ENCODE data around the gene DCDC2C.
"Not testable (repeated sequence)": the region's sequence is repeated elsewhere in the genome, so short reads cannot be mapped to it uniquely, and the experiment has no call there.

DCDC2C gene

GRCh38 chr2:3771576-3771975 lies 68.2 kb downstream of the DCDC2C start:
- no peak for DNase-seq

DNA sequence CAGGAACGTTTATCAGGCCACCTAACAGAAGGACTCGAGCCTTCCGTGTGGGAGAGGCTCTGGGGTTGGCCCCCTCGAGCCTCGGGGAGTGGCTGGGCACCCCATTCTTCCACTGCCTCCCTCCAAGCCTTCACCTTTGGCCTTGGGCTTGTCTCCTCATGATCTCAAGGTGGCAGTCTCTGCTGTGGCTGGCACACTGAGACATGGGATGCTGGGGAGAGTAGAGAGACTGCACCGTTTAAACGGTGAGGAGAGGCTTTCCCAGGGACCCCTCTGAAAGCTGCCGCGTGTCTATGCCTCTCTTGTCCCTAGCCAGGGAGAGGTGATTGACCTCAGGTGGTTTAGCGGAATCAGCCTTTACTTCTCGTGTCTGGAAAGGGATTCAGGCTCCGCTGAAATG lies 71.0 kb downstream of the DCDC2C start:
- no peak for DNase-seq

DNA sequence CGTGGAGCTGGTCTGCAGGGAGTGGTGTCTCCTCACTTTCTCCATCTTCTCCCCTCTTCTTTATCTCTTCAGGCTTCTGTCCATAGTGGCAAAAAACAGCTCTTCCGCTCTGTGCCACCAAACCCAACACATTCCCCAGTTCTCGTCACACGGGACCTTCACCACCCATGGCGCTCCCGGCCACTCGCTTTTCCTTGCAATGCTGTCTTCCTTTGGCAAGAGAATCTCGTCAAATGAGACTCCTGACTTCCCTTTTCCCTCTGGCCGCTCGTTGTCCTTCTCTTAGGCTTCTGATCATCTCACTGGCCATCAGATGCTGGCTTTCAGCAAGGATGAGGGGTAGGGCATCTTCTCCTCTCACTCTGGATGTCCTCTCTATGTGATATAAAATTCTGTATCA lies 72.9 kb downstream of the DCDC2C start:
- DNase-seq: no peak

GRCh38 chr2:3777966-3778365 lies 74.6 kb downstream of the DCDC2C start:
- DNase-seq: no peak

DNA sequence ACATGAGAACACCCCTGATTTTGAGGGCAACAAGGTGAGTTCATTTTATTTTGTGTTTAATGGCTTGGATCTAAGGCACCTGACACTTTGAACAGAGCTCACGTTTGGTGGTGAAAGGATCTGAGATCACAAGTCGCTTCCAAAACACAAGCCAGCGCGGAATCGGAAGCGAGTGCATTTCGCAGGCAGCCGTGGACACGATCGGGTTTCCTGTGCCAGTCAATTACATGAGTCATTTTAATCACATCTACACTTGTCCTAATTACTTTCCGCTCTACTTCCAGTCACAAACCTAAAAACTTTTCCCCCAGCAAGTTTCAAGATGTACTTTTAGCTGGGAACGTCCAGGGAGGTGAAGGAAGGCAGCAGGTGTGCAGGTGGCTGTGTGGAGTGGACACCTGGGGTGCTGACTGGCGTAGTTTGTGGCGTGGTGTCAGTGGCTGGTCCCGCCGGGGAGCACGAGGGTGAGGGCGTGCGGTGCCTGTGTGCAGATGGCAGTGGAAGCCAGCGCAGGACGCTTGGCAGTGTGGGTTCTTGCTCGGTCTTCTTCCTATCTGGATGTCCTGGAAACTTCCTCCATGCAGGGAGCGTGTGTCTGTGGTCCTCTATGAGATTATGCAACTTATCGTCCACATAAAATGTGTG lies 75.6 kb downstream of the DCDC2C start:
- DNase-seq: no peak

DNA sequence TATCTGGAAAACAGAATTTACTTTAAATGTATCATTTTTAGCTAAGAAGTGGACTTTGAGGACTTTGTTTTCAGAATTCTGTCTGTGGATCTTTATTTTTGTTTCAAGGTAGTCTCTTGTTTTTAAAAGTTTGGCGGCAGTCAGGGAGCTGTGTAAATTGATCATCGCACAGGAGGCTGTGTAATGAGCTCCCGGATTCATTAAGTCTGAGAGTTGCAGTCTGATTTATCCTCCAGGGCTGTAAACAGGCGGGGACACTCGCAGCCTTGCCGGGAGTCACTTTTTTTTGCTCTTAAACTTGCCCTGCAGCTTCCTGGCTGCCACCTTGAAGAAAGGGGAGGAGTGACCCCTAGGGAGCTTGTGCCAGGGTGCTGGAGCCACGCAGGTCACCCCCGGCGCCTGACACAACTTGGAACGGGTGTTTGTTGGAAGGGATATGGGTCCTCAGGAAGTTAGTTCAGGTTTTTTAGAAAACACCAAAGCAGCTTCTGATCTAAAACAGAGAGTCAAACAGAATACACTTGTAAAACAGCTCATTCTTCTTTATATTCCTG lies 76.2 kb downstream of the DCDC2C start:
- no peak for DNase-seq

DNA sequence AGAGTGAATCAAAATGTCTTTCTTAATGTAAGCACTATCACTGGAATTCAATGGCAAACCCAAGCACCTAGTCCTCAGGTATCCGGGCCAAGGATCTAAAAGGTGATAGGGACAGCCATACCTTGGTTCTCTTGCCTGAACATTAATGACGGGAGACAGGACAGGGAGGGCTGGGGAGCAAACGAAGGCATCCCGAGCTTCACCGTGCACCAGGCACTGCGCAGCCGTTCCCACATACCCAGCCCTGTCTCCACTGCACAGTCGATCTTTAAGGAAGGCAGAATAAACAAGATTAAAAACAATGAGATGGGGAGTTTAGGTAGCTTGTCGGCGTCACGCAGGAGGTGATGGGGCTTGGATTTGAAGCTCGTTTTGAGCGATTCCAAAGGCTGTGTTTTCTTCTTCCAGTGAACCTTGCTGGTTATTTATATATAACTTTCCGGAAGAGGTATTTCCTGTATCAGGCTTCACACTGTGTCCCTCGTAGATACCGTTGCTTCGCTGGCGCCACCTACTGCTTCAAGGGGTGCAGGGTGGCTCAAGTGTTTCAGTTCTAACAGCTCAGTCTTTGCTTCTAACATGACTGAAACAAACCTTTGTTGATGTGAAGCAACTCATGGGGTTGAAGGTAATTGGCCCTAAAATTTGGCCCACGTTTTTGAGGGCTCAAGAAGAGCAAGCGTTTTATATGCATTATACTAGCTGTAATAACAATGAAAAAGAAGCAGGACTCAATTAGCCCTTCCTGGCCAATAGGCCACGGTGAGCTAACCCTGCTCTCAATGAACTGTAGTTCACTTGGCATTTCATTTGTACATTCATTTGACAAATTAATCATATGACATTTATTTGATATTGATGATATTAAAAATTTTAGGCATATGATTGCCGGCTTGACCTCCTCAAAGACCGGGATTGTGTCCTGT lies 77.4 kb downstream of the DCDC2C start:
- DNase-seq: peak in 12 of 51 donors; percentile 6 to 36 (median 13)

- no peak for DNase-seq
Observed at GRCh38 chr2:3784731-3785130, 81.4 kb downstream of the DCDC2C start.

DNA sequence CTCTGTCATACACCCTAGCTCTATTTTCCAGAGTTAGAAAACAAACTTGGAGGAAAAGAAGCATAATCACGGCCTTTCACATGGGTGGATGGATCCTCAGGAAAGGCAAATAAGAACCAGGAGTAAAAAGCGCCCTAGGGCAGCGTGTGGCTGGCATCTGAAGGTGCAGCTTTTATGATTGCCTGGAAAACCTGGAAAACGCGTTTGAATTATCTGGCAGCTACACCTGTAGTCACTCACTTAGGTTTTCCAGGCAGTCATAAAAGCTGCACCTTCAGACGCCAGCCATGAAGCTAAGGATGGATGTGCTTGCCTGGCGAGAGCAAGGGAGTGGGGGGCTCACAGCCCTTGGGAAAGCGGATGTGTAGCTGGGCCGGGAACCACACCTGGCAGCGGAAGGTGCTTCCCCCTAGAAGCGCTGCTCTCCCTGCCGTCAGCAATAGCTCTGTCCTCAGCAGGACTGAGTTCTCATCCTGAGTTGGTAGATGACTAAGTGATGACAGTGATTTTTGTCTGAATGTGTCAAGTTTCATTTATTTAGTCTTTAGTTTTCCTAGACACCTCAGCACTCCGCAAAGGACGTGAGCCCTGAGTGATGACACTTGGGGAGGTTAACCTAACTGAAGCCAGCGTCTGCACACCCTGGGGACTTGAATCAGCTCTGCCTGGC lies 82.0 kb downstream of the DCDC2C start:
- DNase-seq: no peak

- DNase-seq: no peak
Observed at GRCh38 chr2:3785890-3786273, 82.5 kb downstream of the DCDC2C start.

- DNase-seq: no peak
Observed at GRCh38 chr2:3787768-3788167, 84.4 kb downstream of the DCDC2C start.

DNA sequence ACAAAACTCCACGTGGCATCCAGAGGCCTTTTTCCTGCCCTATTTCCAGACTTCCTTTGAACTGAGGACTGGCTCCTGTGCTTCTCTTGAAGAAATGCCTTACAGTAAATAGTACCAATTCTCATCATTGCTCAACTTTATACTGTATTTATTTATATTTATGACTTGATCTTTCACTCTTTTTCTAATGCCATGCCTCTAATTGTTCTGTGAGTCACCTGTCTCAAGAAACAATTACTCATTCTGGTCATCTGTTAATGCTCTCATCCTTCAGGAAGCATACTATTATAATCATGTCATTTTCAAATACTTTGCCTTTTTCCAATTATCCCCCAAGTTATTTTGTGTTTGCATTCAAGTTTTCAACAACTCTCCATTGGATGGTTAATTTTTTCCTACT lies 85.9 kb downstream of the DCDC2C start:
- no peak for DNase-seq

- DNase-seq: no peak
Observed at GRCh38 chr2:3793249-3793648, 89.9 kb downstream of the DCDC2C start.

- DNase-seq: no peak
Observed at GRCh38 chr2:3801506-3801905, 98.1 kb downstream of the DCDC2C start.

GRCh38 chr2:3805201-3805939 lies 102.0 kb downstream of the DCDC2C start:
- peak in 5 of 51 donors; percentile 1 to 39 (median 4) for DNase-seq

GRCh38 chr2:3806168-3806567 lies 102.8 kb downstream of the DCDC2C start:
- DNase-seq: no peak

DNA sequence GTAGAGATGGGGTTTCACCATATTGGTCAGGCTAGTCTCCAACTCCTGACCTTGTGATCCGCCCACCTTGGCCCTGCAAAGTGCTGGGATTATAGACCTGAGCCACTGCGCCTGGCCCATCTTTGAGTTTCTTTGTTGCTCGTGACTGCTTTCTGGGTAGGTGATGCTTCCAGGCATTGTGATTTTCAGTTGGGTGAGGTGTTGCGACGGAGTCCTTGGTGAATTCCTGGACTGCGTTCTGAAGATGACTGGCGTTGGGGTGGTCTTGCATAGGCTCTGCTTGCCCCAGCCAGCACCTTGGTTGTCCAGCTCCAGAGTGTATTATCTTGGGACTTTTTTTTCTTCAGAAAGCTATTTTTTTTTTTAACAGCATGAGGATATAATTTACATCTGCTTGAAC lies 103.4 kb downstream of the DCDC2C start:
- DNase-seq: no peak

GRCh38 chr2:3807853-3808252 lies 104.5 kb downstream of the DCDC2C start:
- DNase-seq: no peak

- no peak for DNase-seq
Observed at GRCh38 chr2:3814706-3815245, 111.4 kb downstream of the DCDC2C start.

DNA sequence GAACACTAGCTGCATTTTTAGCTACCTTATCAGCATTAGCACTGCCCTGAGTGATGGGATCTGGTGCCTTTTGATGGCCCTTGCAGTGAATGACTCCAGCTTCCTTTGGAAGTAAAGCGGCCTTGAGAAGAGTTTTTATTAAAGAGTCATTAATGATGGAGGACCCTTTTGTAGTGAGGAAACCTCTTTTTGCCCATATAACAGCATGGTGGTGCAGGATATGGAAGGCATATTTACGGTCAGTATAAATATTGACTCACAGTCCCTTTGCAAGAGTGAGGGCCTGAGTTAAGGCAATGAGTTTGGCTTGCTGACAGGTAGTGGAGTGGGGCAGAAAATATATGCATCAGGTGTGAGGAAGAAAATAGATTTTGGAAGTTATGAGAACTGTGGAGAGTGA lies 113.8 kb downstream of the DCDC2C start:
- not testable (repeated sequence) for DNase-seq

DNA sequence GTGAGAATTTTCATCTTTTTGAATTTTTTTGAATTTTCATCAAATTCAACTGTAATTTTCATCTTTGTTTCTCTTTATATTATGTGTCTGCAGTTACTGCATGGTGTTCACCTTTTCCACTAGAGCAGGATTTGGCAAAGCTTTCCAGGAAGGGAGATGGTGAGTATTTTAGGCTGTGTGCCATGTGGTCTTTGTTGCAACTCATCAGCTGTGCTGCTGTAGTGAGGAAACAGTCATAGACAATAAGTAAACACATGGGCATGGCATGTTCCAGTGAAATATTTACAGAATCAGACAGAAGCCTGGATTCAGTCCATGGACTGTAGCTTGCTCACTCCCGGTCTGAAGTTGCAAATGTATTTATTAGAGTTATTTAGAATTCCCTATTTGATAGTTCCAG lies 120.4 kb downstream of the DCDC2C start:
- no peak for DNase-seq

Measured in hypothalamus (tissue), 51 donors.